Hippocampal formation (tissue), 2 donors: Measurements from ENCODE around the gene SKA1.
"Not testable (repeated sequence)": the region's sequence is repeated elsewhere in the genome, so short reads cannot be mapped to it uniquely, and the experiment has no call there.

Experiments used
- DNase-seq, 2 donors: peaks; one replicate each; lab custom pipeline; 2025; lab: John Stamatoyannopoulos, UW

The SKA1 gene

GRCh38 chr18:50395093-50395492 lies 20.2 kb downstream of the SKA1 start:
- DNase-seq, result no peak

DNA sequence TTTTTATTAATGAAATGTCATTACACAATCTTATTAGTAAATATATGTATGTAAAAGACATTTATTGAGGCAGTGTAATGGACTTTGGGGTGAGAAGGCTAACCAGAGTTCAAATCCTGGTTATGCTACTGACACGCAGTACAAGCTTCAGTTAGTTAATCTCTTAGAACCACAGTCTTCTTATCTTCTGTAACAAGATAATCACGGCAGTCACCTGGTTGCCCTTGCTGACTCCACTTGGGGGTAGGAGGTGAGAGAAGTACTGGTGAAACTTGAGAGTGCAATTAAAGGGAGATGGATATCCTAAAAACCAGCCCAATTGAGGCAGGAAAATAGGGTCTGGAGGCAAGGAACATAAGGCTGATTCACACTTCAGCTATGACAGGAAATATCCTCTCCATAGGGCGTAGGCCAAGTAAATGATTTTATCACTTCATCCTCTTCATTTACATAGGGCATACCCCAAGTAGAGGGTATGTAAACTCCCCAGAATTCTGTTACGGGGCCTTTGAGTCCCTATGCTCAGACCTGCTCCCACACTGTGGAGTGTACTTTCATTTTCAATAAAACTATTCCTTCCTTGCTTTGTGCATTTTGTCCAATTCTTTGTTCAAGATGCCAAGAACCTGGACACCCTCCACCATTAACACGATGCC lies 21.3 kb downstream of the SKA1 start:
- DNase-seq, result no peak

GRCh38 chr18:50397023-50397422 lies 22.2 kb downstream of the SKA1 start:
- no peak for DNase-seq

GRCh38 chr18:50398099-50398498 lies 23.3 kb downstream of the SKA1 start:
- DNase-seq, result no peak

DNA sequence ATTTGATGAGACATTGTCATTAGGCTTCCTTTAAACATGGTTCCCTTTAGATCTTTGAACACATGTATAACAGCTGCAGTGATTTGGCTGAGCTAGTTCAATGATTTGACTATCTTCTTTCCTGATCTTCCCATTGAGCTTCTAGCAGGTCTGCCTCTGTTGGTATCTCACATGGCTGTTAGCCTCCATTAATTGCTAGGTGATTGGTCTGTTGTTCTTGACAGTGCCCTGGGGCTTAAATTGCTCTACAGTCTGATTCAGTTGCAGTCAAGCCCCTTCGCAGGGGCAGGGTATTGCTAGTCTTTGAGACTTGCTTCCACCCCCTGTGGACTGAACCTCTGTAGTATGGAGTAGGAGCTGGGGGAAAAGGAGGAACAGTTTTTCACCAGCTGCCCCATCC lies 24.1 kb downstream of the SKA1 start:
- no peak for DNase-seq

GRCh38 chr18:50399582-50399981 lies 24.7 kb downstream of the SKA1 start:
- no peak for DNase-seq

GRCh38 chr18:50400438-50400837 lies 25.6 kb downstream of the SKA1 start:
- DNase-seq, result not testable (repeated sequence)

DNA sequence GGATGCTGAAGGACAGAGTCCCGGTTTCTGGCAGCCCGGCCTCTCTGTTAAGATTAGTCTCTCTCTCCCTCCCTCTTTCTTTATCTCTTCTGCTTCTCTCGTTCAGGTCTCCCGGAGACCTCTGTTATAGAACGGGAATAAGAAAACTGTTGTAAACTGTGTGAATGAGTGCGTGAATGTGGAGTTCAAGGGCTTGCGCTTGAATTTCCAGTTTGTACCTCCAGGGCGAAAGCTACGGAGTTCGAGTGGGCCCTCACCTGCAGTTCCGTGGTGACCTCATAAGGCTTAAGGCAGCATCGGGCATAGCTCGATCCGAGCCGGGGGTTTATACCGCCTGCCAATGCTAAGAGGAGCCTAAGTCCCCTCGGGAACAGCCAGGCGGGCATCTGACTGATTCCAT lies 26.4 kb downstream of the SKA1 start:
- DNase-seq, result no peak

- DNase-seq, result no peak
Observed at GRCh38 chr18:50401888-50402287, 27.0 kb downstream of the SKA1 start.

DNA sequence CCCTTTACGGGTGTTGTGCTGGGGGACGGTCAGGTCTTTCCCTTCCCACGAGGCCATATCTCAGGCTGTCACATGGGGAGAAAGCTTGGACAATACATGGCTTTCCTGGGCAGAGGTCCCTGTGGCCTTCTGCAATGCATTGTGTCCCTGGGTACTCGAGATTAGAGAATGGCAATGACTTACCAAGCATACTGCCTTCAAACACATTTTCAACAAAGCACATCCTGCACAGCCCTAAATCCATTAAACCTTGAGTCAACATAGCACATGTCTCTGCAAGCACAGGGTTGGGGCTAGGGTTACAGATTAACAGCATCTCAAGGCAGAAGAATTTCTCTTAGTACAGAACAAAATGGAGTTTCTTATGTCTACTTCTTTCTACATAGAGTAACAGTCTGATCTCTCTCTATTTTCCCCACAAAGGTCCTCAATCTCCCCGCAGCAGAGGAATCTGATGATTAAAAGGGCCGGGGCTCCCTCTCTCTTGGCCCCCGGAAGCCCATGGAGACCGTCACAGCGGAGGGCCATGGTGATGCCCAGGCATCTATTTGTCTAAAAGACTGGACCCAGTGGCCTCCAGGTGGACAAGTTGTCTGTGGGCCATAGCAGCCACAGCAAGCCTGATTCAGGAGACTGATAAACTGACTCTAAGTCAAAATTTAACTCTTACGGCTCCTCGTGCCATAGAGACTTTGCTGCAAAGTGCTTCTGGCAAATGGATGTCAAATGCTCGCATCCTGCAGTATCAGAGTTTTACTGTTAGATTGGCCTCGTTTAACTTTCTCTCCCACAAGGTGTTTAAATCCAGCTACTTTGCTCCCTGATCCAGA lies 30.1 kb downstream of the SKA1 start:
- DNase-seq, result not testable (repeated sequence)

DNA sequence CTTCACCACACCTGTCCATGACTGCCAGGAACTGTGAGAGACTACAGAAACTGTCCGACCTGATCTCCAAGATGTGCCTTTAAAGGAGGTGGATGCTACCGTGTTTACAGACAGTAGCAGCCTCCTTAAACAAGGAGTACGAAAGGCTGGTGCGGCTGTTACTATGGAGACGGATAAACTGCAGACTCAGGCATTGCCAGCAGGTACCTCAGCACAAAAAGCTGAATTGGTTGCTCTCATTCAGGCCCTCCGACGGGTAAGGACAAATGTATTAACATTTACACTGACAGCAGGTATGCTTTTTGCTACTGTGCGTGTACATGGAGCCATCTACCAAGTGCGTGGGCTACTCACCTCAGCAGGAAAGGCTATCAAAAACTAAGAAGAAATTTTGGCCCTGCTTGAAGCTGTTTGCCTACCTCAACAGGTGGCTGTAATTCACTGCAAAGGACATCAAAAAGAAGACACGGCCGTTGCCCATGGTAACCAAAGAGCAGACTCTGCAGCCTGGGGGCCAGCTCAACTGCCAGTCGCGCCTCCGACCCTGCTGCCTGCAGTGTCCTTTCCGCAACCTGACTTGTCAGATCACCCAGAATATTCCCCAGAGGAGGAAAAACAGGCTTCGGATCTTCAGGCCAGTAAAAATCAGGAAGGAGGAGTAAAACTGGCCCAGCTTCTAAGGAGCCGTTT lies 30.9 kb downstream of the SKA1 start:
- no peak for DNase-seq

DNA sequence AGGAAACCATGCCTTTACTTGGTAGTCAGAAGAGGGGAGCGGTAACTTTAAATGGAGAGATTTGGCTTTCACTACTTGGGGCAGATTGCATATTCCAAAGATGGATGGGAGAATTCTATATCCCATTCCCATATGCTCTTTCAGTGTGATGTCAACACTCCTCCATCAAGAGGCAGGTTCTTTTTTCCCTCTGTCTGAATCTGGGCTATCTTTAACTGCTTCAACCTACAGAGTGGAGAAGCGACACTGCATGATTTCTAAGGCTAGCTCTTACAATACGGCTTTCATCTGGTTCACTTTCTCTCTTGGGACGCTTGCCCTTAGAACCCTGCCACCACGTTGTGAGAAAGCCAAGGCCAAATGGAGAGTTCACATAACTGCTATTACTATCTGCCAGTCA lies 34.4 kb downstream of the SKA1 start:
- DNase-seq, result no peak

GRCh38 chr18:50410008-50410407 lies 35.2 kb downstream of the SKA1 start:
- no peak for DNase-seq

GRCh38 chr18:50410894-50411293 lies 36.0 kb downstream of the SKA1 start:
- no peak for DNase-seq

GRCh38 chr18:50416832-50417231 lies 42.0 kb downstream of the SKA1 start:
- not testable (repeated sequence) for DNase-seq

- DNase-seq, result not testable (repeated sequence)
Observed at GRCh38 chr18:50417705-50418104, 42.9 kb downstream of the SKA1 start.

DNA sequence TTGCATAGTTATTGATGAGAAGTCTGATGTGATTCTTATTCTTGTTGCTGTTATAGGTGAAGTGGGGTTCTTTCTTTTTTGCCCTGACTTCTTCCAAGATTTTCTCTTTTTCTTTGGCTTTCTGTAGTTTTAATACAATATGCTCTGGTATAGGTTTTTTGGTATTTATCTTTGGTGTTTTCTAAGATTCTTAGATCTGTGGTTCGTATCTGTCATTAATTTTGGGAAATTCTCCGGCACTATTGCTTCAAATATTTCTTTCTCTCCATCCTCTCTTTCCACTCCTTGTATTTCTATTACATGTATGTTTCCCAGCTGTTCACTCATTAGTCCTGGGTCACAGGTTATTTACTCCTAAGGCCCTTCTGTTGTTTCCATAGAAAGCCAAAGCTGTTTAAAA lies 43.8 kb downstream of the SKA1 start:
- DNase-seq, result no peak

GRCh38 chr18:50422286-50422898 lies 47.5 kb downstream of the SKA1 start:
- DNase-seq, result no peak

GRCh38 chr18:50424877-50425690 lies 50.2 kb downstream of the SKA1 start:
- DNase-seq, result no peak

GRCh38 chr18:50427896-50428295 lies 53.0 kb downstream of the SKA1 start:
- DNase-seq, result no peak

GRCh38 chr18:50428531-50429206 lies 53.8 kb downstream of the SKA1 start:
- DNase-seq, result no peak
